Peyer's patch (tissue), 4 donors: Measurements from ENCODE around the gene FUT1.
A peak's percentile ranks its signal among the peaks of the same experiment; 100 is the strongest.

ENCODE experiments used
- CTCF ChIP-seq, 6 experiments: fragments of 450-650 bp in 4 of 6; fragments of 200-600 bp in 2 of 6; sonication (generic) in 1 of 6; IDR thresholded peaks; one replicate each; pipeline ENCODE4 v1.5.1; 2017 to 2019; ENCODE audit warnings: antibody characterized with exemption in 6 of 6, mild to moderate bottlenecking in 3 of 6, moderate library complexity in 1 of 6
- POLR2A ChIP-seq, 2 donors: fragments of 450-650 bp; IDR thresholded peaks; one replicate each; pipeline ENCODE4 v1.5.1; 2017; ENCODE audit warnings: antibody characterized with exemption in 2 of 2, mild to moderate bottlenecking in 2 of 2, moderate library complexity in 2 of 2

GRCh38 chr19:48714759-48715675 is 37.4 kb downstream of the FUT1 start:
- TF ChIP-seq POLR2A (IDR thresholded peaks at IDR 0.05) (peak in 1 of 2 donors; percentile 4), CTCF (IDR thresholded peaks at IDR 0.05) (no peak)
